GM19328 (cell line): ENCODE measurements around the gene ID3.
"Not testable (repeated sequence)": the region's sequence is repeated elsewhere in the genome, so short reads cannot be mapped to it uniquely, and the experiment has no call there.

Source experiments
- ATAC-seq: cut with Tn5 transposase; IDR thresholded peaks from one replicate; pipeline ENCODE4 v1.9.1; 2021; ENCODE audit warnings: mild to moderate bottlenecking, moderate library complexity; ENCODE audit not compliant: unreplicated experiment

The ID3 gene

GRCh38 chr1:23589585-23589986 lies 30.3 kb upstream of the ID3 start:
- no peak for ATAC-seq

DNA sequence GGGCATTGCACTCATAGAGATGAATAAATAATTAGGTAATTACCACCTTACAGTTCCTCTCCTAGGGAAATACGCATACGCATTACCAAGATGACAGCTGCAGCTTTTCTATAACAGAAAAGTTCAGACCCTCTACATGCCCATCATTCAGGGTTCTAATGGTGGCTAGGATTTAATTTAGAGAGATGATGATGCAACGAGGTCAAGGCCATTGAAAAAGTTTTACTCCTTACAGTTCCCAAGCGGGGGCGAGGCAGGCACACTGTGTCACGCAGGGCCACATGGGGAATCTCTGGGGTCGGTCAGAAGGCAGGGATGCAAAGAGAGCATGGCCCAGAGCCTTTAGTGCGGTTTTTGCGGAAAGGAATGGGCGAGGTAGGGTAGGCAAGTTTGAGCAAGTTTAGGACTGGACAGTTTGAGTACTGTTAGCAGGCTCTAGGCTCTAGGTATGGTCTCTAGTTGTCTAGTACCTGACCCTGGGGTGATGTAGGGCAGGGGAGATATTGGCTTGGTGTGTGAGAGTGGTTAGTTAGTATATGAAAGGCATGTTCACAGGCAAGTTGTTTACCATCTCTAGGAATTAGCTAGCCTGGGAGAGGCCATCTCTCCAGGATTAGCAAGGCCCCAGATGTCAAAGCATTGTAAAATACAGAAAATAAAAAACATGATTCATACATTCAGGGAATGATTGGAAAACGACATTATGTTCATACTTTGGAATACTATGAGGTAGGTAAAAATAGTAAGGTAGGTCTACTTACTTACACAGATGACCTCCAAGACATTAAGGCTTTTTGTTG lies 29.6 kb upstream of the ID3 start:
- ATAC-seq = no peak

- ATAC-seq = no peak
Observed at GRCh38 chr1:23585321-23586022, 26.2 kb upstream of the ID3 start.

DNA sequence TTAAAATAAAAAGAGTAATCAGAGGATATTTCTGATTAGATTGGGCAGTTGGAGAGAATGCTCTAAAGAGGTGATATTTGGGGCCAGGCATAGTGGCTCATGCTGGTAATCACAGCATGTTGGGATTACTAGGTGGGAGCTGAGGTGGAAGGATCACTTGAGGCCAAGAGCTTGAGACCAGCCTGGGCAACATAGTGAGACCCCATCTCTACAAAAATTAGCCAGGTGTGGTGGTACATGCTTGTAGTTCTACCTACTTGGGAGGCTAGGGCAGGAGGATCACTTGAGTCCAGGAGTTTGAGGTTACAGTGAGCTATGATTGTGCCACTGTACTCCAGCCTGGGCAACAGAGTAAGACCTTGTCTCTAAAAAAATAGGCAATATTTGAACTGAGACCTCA lies 24.4 kb upstream of the ID3 start:
- ATAC-seq = not testable (repeated sequence)

- ATAC-seq = no peak
Observed at GRCh38 chr1:23582820-23583219, 23.5 kb upstream of the ID3 start.

- ATAC-seq = no peak
Observed at GRCh38 chr1:23581219-23581618, 21.9 kb upstream of the ID3 start.

DNA sequence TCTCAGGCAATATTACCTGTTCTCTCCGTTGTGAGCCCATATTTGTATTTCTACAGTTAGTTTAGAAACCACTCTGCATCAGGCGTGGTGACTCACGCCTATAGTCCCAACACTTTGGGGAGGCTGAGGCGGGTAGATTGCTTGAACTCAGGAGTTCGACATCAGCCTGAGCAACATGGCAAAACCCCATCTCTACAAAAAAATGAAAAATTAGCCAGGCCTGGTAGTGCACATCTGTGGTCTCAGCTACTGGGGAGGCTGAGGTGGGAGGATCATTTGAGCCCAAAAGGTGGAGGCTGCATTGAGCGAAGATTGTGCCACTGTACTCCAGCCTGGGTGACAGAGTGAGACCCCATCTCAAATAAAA lies 19.7 kb upstream of the ID3 start:
- no peak for ATAC-seq

DNA sequence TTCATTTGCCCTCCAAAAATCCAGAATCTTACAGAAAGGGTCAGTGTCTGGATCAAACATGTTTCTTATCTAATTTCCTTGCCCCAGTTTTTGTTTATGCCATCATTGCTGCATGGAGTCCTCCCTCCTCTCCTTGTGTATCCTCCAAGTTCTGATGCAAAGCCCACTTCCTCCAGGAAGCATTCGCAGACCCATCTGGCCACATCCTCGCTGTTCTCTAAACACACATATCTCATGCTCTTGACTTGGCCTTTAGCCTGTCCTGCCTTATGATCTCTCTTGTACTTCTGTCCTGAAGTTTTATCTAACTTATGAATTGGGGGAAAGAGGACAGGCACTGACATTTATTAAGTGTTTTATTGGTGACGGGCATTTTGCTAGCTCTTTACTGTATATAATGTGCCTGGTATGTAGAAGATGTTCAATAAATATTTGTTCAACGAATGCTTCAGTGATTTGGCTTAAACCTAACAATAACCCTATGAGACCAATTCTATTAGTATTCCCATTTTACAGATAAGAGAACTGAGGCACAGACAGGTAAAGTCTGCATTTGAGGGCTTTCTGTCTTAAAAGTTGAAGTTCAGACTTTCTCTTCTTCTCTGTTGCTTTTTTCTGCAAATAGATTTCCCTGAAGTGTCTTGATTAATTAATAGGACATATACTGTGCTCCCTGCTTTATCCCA lies 19.2 kb upstream of the ID3 start:
- no peak for ATAC-seq

DNA sequence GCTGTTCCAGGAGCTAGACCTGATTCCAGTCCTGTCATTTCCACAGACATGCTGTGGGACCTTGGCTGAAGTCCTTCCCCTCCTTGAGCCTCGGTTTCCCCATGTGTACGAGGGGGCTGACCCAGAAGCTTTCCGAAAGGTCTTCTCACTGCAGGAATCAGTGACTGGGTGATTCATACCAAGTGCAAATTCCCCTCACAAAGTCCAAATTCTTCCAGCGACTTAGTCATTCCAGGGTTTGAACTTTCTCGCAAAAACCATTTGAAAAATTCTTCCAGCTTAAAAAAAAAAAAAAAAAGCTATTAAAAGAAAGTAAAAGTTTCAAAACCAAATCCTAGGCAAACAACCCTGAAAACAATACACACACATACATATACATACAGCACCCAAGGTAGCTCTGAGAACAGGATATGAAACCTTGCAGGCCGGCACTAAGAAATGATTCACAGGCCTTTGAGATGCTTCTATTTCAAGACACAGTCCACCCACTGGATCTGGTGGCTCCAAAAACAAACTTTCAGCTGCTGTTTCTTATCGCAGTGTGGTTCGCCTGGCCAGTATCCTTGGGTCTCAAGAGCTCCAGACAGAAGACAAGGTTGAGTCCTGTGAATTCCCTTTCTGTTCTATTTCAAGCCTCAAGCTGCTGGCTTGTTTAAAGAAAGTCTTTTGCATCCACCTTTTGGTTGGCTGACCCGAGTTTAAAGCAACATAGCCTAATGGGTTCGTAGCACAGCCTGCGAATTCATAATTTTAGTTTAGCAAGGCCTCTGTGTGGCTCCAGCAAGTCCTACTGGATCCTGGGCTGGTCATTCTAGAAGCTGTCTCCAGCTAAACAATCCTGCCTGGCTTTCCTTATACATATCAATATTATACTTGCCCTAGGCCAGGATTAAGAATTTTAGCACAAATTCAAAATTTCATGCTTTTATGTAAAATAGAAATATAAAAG lies 18.0 kb upstream of the ID3 start:
- peak; percentile 64 for ATAC-seq

- no peak for ATAC-seq
Observed at GRCh38 chr1:23576338-23577055, 17.2 kb upstream of the ID3 start.

- no peak for ATAC-seq
Observed at GRCh38 chr1:23575226-23575810, 16.0 kb upstream of the ID3 start.

GRCh38 chr1:23574265-23574754 lies 15.0 kb upstream of the ID3 start:
- ATAC-seq = no peak

- ATAC-seq = no peak
Observed at GRCh38 chr1:23573574-23574182, 14.4 kb upstream of the ID3 start.

- ATAC-seq = no peak
Observed at GRCh38 chr1:23571465-23571864, 12.2 kb upstream of the ID3 start.

DNA sequence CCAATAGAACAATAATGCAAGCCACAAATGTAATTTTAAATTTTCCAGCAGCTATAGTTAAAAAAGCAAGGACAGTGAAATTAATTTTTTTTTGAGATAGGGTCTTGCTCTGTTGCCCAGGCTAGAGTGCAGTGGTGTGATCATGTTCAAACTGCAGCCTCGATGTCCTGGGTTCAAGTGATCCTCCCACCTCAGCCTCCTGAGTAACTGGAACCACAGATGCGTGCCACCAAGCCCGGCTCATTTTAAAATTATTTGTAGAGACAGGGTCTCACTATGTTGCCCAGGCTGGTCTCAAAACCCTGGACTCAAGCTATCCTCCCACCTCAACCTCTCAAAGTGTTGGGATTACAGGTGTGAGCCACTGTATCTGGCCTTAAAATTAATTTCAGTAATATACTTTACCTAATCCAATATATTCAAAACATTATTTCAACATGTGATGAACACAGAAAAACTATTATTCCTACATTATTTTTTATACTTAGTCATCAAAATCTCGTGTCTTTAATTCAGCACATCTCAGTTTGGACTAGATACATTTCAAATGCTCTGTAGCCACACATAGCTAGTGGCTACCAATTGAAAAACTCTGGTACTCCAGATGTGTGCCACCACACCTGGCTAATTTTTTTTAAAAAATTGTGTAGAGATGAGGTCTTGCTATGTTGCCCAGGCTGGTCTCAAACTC lies 10.8 kb upstream of the ID3 start:
- no peak for ATAC-seq

- no peak for ATAC-seq
Observed at GRCh38 chr1:23568608-23569383, 9.5 kb upstream of the ID3 start.

- no peak for ATAC-seq
Observed at GRCh38 chr1:23567996-23568607, 8.8 kb upstream of the ID3 start.

DNA sequence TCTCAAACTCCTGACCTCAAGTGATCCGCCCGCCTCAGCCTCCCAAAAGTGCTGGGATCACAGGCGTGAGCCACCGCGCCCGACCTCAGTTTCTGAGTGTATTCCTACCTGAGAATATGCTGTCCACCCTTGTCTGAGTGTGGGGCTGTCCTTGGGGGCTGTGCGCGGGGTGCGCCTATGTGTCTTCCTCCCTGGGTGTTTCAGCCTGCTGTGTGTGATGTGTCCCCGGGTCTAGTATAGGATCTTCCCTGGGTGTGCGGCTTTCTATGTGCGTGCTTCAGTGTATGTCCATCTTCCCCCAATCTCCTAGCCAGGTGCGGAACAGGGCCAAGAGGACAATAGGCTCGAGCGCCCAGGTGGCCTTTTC lies 8.3 kb upstream of the ID3 start:
- no peak for ATAC-seq
